ENCODE results near the gene IRAK1. TPM values are rescaled to one million over a fixed set of nuclear protein-coding genes. Genes with fewer than 3 reads are reported as not detected.

Gene IRAK1
- total and polyA plus RNA-seq, 10 of the 15 experiments (the other 5 are each of a cell fraction or from before 2014, with no cell fraction given), result 4.2 to 136 (median 39.5) TPM

DNA sequence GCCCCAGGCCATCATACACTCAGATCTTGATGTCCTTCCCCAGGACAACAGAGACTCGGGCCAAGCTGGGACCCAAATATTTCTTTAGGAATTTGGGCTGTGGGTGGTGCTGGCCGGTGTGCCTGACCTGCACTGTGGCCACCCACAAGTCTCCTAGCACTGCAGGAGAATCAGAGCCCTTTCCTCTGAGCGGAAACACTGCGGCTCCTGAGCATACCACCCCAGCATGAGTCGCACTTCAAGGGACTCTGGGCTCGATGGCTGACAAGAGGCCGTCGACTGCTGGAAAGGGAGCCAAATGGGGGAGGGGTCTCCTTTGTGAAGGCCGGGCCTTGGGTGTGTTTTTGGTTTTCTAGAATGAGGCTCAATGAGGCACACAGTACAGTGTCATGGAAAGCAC lies 13.0 kb upstream of the IRAK1 start:
- no peaks in the 10 kb centered on the region; the same call in 1 of the 2 replicates for H4K20me1 ChIP-seq (ENCODE audit: control insufficient read depth, insufficient read depth)
- no peak overlapping the region for H3K4me2 ChIP-seq (ENCODE audit: control insufficient read depth, insufficient read depth)
- no peaks in the 10 kb centered on the region for H3K27me3 ChIP-seq (replicated peaks in 1 of 2; ENCODE audit: control insufficient read depth in 2 of 2, insufficient read depth in 2 of 2, low read length in 1 of 2)
- ChIA-PET SMC1A (ENCODE audit: uncharacterized antibody, unreplicated experiment) (no interaction called here), POLR2A (no interaction called here), RAD21 (ENCODE audit: unreplicated experiment) (no interaction called here), CTCF (no interaction called here)
- no peak for FAIRE-seq
- H3K9ac ChIP-seq (ENCODE audit: control insufficient read depth, insufficient read depth, low read length), result no peak overlapping the region
- H2AFZ ChIP-seq (ENCODE audit: control insufficient read depth, low read depth, low read length), result no peak overlapping the region
- in situ Hi-C loops (cut with MboI), result no loop called here
- TF ChIP-seq CEBPZ (IDR thresholded peaks at IDR 0.05; ENCODE audit: low read depth, low read length), result no peak
- TF ChIP-seq USF1 (IDR thresholded peaks at IDR 0.05; ENCODE audit: borderline replicate concordance, extremely low read length, insufficient read depth, low read depth, low read length), result no peak
- no TSS peak for BruUV-seq (replicated peaks)
- WGBS (ENCODE audit: insufficient coverage, insufficient replicate concordance, low lambda C conversion rate, missing lambda C conversion rate), result 67% methylated on average over 9 of the region's 9 CpGs
- H3K4me3 ChIP-seq, result no peak overlapping the region
- H3K79me2 ChIP-seq (ENCODE audit: control insufficient read depth, insufficient read depth, low read length), result no peaks in the 10 kb centered on the region; the same call in 1 of the 2 replicates
- intact Hi-C loops (cut with micrococcal nuclease; ENCODE audit: unreplicated experiment), result no loop called here
- peaks cover 0 to 2% of the 10 kb centered on the region in 2 experiments; a peak in 3 of 4 replicates for H3K36me3 ChIP-seq (ENCODE audit: control insufficient read depth in 2 of 2, insufficient read depth in 2 of 2, low read length in 1 of 2)
- H3K4me1 ChIP-seq (ENCODE audit: control insufficient read depth, insufficient read depth, low read length), result no peaks in the 10 kb centered on the region
- H3K9me3 ChIP-seq (replicated peaks; ENCODE audit: control insufficient read depth, insufficient read depth, low read length), result no peaks in the 10 kb centered on the region
- DNase-seq (ENCODE audit: low read depth, low spot score), result no peak
- no peak for ATAC-seq
- no peak overlapping the region for H3K27ac ChIP-seq (ENCODE audit: control insufficient read depth, insufficient read depth)

- H3K4me1 ChIP-seq (ENCODE audit: control insufficient read depth, insufficient read depth, low read length), result no peaks in the 10 kb centered on the region
- no peak overlapping the region for H3K4me3 ChIP-seq
- no peak overlapping the region for H3K4me2 ChIP-seq (ENCODE audit: control insufficient read depth, insufficient read depth)
- 76% methylated on average over 11 of the region's 11 CpGs for whole genome bisulfite sequencing (ENCODE audit: insufficient coverage, insufficient replicate concordance, low lambda C conversion rate, missing lambda C conversion rate)
- H2AFZ ChIP-seq (ENCODE audit: control insufficient read depth, low read depth, low read length), result no peak overlapping the region
- H3K9ac ChIP-seq (ENCODE audit: control insufficient read depth, insufficient read depth, low read length), result no peak overlapping the region
- H4K20me1 ChIP-seq (ENCODE audit: control insufficient read depth, insufficient read depth), result no peaks in the 10 kb centered on the region; the same call in 1 of the 2 replicates
- ChIA-PET POLR2A (no interaction called here), SMC1A (ENCODE audit: uncharacterized antibody, unreplicated experiment) (no interaction called here), RAD21 (ENCODE audit: unreplicated experiment) (no interaction called here), CTCF (no interaction called here)
- FAIRE-seq, result no peak
- intact Hi-C loops (cut with micrococcal nuclease; ENCODE audit: unreplicated experiment) (no loop called here), in situ Hi-C loops (cut with MboI) (no loop called here)
- peaks cover 0 to 2% of the 10 kb centered on the region in 2 experiments; a peak in 3 of 4 replicates for H3K36me3 ChIP-seq (ENCODE audit: control insufficient read depth in 2 of 2, insufficient read depth in 2 of 2, low read length in 1 of 2)
- no peaks in the 10 kb centered on the region for H3K27me3 ChIP-seq (replicated peaks in 1 of 2; ENCODE audit: control insufficient read depth in 2 of 2, insufficient read depth in 2 of 2, low read length in 1 of 2)
- BruUV-seq (replicated peaks), result no TSS peak
- no peak for ATAC-seq
- no peak for DNase-seq (ENCODE audit: low read depth, low spot score)
- no peaks in the 10 kb centered on the region for H3K9me3 ChIP-seq (replicated peaks; ENCODE audit: control insufficient read depth, insufficient read depth, low read length)
- H3K27ac ChIP-seq (ENCODE audit: control insufficient read depth, insufficient read depth), result no peak overlapping the region
- H3K79me2 ChIP-seq (ENCODE audit: control insufficient read depth, insufficient read depth, low read length), result no peaks in the 10 kb centered on the region; the same call in 1 of the 2 replicates
- TF ChIP-seq ZBTB40 (IDR thresholded peaks at IDR 0.05; ENCODE audit: borderline replicate concordance) (no peak), CREB1 (IDR thresholded peaks at IDR 0.05; ENCODE audit: low read depth) (no peak), ZNF24 (IDR thresholded peaks at IDR 0.05) (no peak), ZNF274 (IDR thresholded peaks at IDR 0.05; ENCODE audit: insufficient read depth, insufficient read length) (no peak), RELA (IDR thresholded peaks at IDR 0.05; ENCODE audit: borderline replicate concordance, partially characterized antibody) (no peak), CBX3 (IDR thresholded peaks at IDR 0.05; ENCODE audit: borderline replicate concordance, low read depth) (no peak), ETV6 (conservative IDR thresholded peaks at IDR 0.05 in 1 of 2, IDR thresholded peaks at IDR 0.05 in 1 of 2; ENCODE audit: borderline replicate concordance in 1 of 2, low read depth in 1 of 2) (no peak)
Observed at GRCh38 chrX:154032160-154032559, 12.5 kb upstream of the IRAK1 start.
